OCI-LY1 (cell line): ENCODE data around the gene ATP6AP1.
"Not testable (repeated sequence)": the region's sequence is repeated elsewhere in the genome, so short reads cannot be mapped to it uniquely, and the experiment has no call there.

Source experiments
- H2AFZ ChIP-seq: fragments of 200-600 bp; sonication (generic), shearing (Covaris generic); 2 replicates; pipeline ENCODE4 v1.6.0; 2014; ENCODE audit warnings: antibody characterized with exemption, mild to moderate bottlenecking, low read length
- H3F3A ChIP-seq: fragments of 200-600 bp; sonication (generic), shearing (Covaris generic); 2 replicates; pipeline ENCODE4 v1.6.0; 2014; ENCODE audit warnings: mild to moderate bottlenecking, antibody characterized with exemption, low read length, moderate library complexity; ENCODE audit not compliant: insufficient read depth
- H3K27ac ChIP-seq: fragments of 200-600 bp; sonication (generic); 2 replicates; pipeline ENCODE4 v1.5.1; 2014; ENCODE audit warnings: low read length, mixed run types, mild to moderate bottlenecking, low read depth; ENCODE audit not compliant: poor library complexity, severe bottlenecking
- H3K27me3 ChIP-seq: fragments of 200-600 bp; sonication (generic); 2 replicates; pipeline ENCODE4 v1.6.0; 2014; ENCODE audit warnings: antibody characterized with exemption, mild to moderate bottlenecking, low read length, moderate library complexity; ENCODE audit not compliant: insufficient read depth
- H3K36me3 ChIP-seq: fragments of 200-600 bp; sonication (generic); 2 replicates; pipeline ENCODE4 v1.6.1; 2014; ENCODE audit warnings: mild to moderate bottlenecking, antibody characterized with exemption, low read length, moderate library complexity, mixed read lengths; ENCODE audit not compliant: insufficient read depth
- H3K4me1 ChIP-seq: fragments of 200-600 bp; sonication (generic); 2 replicates; pipeline ENCODE4 v1.5.1; 2014; ENCODE audit warnings: mild to moderate bottlenecking, low read length, moderate library complexity; ENCODE audit not compliant: insufficient read depth, severe bottlenecking
- H3K4me2 ChIP-seq: fragments of 200-600 bp; sonication (generic), shearing (Covaris generic); 2 replicates; pipeline ENCODE4 v1.6.1; 2014; ENCODE audit warnings: low read length
- H3K4me3 ChIP-seq: fragments of 200-600 bp; sonication (generic); 2 replicates; pipeline ENCODE4 v1.5.1; 2014; ENCODE audit warnings: low read length, low read depth, mild to moderate bottlenecking, mixed read lengths; ENCODE audit not compliant: poor library complexity, severe bottlenecking
- H3K79me2 ChIP-seq: fragments of 200-600 bp; shearing (Covaris generic); 2 replicates; pipeline ENCODE4 v1.6.1; 2016; ENCODE audit warnings: mixed run types, low read length, mixed read lengths; ENCODE audit not compliant: insufficient read depth
- H3K9ac ChIP-seq: fragments of 200-600 bp; sonication (generic), shearing (Covaris generic); 2 replicates; pipeline ENCODE4 v1.6.1; 2014; ENCODE audit warnings: mild to moderate bottlenecking, low read length, mixed read lengths
- H3K9me2 ChIP-seq: fragments of 200-600 bp; sonication (generic), shearing (Covaris generic); 2 replicates; pipeline ENCODE4 v1.6.1; 2014; ENCODE audit warnings: low read depth, mild to moderate bottlenecking, low read length, mixed read lengths
- H3K9me3 ChIP-seq: fragments of 200-600 bp; shearing (Covaris generic); 2 replicates; pipeline ENCODE4 v1.6.1; 2014; ENCODE audit warnings: low read length, mixed read lengths
- H4K20me1 ChIP-seq: fragments of 200-600 bp; sonication (generic), shearing (Covaris generic); 2 replicates; pipeline ENCODE4 v1.6.0; 2016; ENCODE audit warnings: mild to moderate bottlenecking, low read length; ENCODE audit not compliant: insufficient read depth
- EZH2 ChIP-seq: fragments of 200-600 bp; sonication (generic), shearing (Covaris generic); IDR thresholded peaks from 2 replicates; pipeline ENCODE4 v1.8.0; 2017; ENCODE audit warnings: borderline replicate concordance, mixed run types, mild to moderate bottlenecking, antibody characterized with exemption, low read length, moderate library complexity, mixed read lengths
- TF ChIP-seq, protein P1 (sequence below): fragments of 200-600 bp; sonication (generic), shearing (Covaris generic); IDR thresholded peaks from 2 replicates; pipeline ENCODE4 v1.5.1; 2017; ENCODE audit warnings: mild to moderate bottlenecking, antibody characterized with exemption, low read length, moderate library complexity, mixed read lengths

The ATP6AP1 gene

DNA sequence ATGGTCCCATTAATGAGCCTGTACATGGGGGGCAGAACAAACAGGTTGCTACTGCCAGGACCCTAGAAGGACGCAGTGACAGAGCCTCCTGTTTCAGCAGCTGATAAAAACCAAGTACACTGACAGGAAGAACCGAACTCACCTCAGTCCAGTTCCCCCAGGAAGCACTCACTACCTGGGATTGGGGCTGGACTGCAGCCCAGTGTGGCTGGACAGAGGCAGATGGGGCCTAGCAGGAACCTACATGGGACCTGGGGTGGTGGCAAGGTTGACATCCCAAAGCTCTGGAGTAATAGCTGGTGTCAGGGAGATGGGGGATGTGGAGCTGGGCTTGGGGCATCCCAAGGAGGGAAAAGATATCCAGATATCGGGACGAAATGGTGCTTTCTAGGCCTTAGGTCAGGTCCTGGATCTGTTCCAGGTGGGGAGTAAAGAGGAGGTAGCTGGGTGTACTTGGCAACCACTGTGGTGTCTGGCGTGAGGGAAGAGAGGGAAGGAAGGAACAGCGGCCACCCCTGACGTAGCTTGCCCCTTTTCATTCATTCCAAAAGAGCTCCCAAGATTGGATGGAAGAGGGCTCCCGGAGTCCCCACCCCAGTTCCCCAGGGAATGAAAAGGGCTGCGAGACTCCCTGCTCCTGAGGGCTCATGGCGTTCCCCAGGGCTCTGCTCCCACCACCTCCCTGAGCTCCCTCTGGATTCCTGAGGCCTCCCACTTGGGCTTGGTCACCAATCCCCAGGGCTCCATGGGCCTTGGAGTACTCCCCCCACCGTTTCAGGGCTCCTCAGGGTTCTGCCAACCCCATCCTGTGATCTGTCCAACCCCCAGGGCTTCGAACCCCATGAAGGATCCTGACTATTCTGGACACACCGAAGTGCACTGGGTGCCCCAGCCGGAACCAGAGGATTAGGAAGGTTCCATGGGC lies 44.9 kb upstream of the ATP6AP1 start:
- Histone ChIP-seq H3K27ac (no peak overlapping the region), H3K27me3 (no peaks in the 10 kb centered on the region), H3K9me2 (no peaks in the 10 kb centered on the region), H4K20me1 (no peaks in the 10 kb centered on the region), H3K4me3 (no peak overlapping the region), H3K9me3 (no peaks in the 10 kb centered on the region), H2AFZ (no peak overlapping the region), H3K36me3 (peaks cover 8% of the 10 kb centered on the region), H3F3A (no peaks in the 10 kb centered on the region), H3K4me1 (peaks cover 14% of the 10 kb centered on the region), H3K9ac (no peak overlapping the region), H3K4me2 (no peak overlapping the region), H3K79me2 (no peaks in the 10 kb centered on the region; the same call in 1 of the 2 replicates)
- TF ChIP-seq, protein P1, sequence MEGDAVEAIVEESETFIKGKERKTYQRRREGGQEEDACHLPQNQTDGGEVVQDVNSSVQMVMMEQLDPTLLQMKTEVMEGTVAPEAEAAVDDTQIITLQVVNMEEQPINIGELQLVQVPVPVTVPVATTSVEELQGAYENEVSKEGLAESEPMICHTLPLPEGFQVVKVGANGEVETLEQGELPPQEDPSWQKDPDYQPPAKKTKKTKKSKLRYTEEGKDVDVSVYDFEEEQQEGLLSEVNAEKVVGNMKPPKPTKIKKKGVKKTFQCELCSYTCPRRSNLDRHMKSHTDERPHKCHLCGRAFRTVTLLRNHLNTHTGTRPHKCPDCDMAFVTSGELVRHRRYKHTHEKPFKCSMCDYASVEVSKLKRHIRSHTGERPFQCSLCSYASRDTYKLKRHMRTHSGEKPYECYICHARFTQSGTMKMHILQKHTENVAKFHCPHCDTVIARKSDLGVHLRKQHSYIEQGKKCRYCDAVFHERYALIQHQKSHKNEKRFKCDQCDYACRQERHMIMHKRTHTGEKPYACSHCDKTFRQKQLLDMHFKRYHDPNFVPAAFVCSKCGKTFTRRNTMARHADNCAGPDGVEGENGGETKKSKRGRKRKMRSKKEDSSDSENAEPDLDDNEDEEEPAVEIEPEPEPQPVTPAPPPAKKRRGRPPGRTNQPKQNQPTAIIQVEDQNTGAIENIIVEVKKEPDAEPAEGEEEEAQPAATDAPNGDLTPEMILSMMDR, result no peak
- no peak for TF ChIP-seq EZH2

DNA sequence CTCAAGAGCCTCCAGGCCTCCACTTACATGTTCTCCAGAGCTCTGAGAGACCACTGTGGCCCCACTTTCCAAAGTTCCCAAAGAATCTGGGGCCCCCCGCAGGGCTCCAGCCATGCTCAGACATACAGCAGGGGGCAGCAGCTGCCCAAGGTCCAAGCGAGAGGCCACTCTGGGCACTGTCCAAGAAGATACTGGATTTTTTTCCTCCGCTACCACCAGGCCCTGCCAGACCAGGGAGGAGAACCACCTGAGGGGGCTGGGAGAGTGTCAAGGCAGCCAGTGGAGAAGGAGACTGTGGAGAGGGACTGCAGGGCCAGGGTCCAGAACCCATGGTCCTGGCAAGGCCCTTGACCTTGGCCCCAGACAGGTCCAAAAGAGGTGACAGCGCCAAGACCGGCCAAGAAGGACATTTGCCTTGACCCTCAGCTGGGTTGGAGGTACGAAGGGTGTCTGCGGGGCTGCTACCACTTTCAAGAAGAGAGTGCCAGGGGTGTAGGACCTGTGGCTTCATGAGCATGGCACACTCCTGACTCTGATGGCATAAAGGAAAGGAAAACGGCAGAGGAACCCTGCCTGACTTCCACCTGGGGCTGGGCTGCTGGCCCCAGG lies 44.1 kb upstream of the ATP6AP1 start:
- Histone ChIP-seq H2AFZ (no peak overlapping the region), H3K79me2 (no peaks in the 10 kb centered on the region; the same call in 1 of the 2 replicates), H3K9me2 (no peaks in the 10 kb centered on the region), H3K27ac (no peak overlapping the region), H3K4me3 (no peak overlapping the region), H3F3A (no peaks in the 10 kb centered on the region), H3K9ac (no peak overlapping the region; the same call in 1 of the 2 replicates), H3K4me2 (no peak overlapping the region), H3K27me3 (no peaks in the 10 kb centered on the region), H3K9me3 (no peaks in the 10 kb centered on the region), H3K4me1 (peaks cover 14% of the 10 kb centered on the region), H4K20me1 (no peaks in the 10 kb centered on the region), H3K36me3 (peaks cover 8% of the 10 kb centered on the region)
- TF ChIP-seq, protein P1, result no peak
- TF ChIP-seq EZH2, result no peak

DNA sequence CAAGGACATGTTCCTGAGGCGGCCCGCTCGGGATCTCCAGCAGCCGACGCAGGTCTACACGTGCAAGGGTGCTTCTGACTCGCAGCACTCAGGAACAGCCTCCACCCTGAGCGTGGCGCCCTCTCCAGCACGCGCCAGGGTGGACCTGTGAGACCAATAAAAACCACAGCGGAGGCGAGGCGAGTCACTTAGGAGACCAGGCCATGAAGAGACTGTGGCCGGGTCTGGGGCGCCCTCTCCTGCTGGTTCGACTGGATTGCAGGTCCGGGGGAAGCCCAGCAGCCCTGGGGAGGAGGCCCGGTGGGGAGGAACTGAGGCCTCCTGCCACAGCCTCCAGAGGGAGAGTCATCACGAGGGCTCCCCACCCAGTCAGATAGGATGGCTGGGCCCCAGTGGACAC lies 40.4 kb upstream of the ATP6AP1 start:
- H4K20me1 ChIP-seq, H3K9me3 ChIP-seq, H3K4me3 ChIP-seq, H3K4me1 ChIP-seq, H3K27me3 ChIP-seq, H3K79me2 ChIP-seq, H3K36me3 ChIP-seq, H3K9me2 ChIP-seq, H3K27ac ChIP-seq, H2AFZ ChIP-seq, H3K4me2 ChIP-seq, H3K9ac ChIP-seq, H3F3A ChIP-seq: not testable (repeated sequence)

DNA sequence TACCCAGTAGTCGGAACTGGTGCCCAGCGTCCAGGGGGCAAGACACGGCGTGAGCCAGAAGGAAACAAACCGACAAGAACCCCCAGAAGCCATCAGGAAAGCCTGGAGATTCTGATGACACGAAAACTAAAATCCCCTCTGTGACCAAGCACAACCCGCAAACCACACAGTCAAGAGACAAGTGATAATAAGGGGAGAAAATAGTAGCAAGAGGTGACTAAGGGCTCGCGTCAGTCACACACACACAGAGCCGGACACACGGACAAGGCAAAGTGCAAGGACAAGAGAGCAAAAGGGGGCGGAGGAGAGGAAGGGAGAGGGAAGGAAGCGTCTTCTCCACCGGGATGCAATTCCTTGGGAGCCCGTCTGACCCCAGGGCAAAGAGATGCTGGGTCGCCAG lies 39.8 kb upstream of the ATP6AP1 start:
- not testable (repeated sequence) for H3K27ac ChIP-seq, H3K9ac ChIP-seq, H3K9me2 ChIP-seq, H3K4me3 ChIP-seq, H3K27me3 ChIP-seq, H3F3A ChIP-seq, H3K4me2 ChIP-seq, H4K20me1 ChIP-seq, H2AFZ ChIP-seq, H3K4me1 ChIP-seq, H3K9me3 ChIP-seq, H3K36me3 ChIP-seq, H3K79me2 ChIP-seq

DNA sequence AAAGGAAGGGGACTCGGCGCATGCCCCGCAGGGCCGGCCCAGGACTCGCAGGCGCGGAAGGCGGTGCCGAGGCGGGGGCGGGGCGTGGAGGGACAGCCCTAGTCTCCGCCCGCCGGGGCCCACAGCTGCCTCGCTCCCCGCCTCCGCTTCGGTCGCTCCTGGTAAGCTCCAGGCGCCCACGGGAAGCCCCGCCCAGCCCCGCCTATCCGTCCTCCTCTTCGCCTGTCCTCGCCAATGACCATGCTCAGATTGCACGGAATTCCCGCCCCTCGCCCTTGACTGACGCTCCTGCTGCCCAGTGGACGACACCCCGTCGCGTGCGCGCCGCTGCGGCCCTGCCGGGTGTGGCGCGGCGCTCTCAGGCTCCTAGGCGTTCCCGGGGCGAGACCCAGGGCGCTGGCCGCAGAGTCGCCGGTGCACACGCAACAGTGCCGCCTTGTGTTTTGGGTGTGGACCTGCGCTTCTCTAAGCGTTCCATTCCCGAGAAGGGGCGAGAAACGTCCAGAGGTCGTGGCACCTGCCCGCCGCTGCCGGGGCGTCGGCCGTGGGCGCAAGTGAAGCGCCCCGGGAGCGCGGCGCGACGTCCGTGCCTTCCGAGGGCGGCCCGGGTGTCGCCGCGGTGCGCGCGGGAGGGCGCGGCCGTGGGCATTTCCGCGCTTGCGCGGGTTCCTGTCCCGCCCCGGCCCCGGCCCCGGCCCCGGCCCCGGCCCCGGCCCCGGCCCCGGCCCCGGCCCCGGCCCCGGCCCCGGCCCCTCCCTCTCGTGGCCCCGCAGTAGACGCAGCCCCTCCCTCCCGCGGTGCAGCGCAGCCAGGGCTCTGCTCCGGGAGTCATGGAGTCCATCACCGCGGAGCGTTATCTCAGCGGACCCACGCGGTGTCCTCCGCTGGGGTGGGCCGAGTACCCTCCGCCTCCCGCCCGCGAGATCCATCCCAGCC lies 38.4 kb upstream of the ATP6AP1 start:
- not testable (repeated sequence) for H3K4me3 ChIP-seq, H3K4me1 ChIP-seq, H4K20me1 ChIP-seq, H3K9me2 ChIP-seq, H3K9me3 ChIP-seq, H3K4me2 ChIP-seq, H3F3A ChIP-seq, H2AFZ ChIP-seq, H3K9ac ChIP-seq, H3K36me3 ChIP-seq, H3K27ac ChIP-seq, H3K27me3 ChIP-seq, H3K79me2 ChIP-seq
